Hindlimb muscle (tissue), 1 donor: ENCODE data around the gene FBN1. TPM values are rescaled to one million over a fixed set of nuclear protein-coding genes. Genes with fewer than 3 reads are reported as not detected.

Experiments used
- DNase-seq: peaks from one replicate; pipeline ENCODE4 v3.0.0-alpha.2; 2013
- polyA plus RNA-seq: library from polyadenylated mRNA; unstranded; fragments of 120-200 nt; gene quantifications from one replicate; pipeline ENCODE4 v1.2.1, GENCODE V29; 2013; ENCODE audit not compliant: insufficient read length

The FBN1 gene
- polyA plus RNA-seq, 1 donor: 180 TPM

GRCh38 chr15:48466079-48466478 lies 179.4 kb downstream of the FBN1 start:
- DNase-seq: no peak

- DNase-seq: no peak
These were observed 180.1 kb downstream of the FBN1 start for GRCh38 chr15:48465410-48465809.

GRCh38 chr15:48463366-48463880 lies 182.1 kb downstream of the FBN1 start:
- no peak for DNase-seq

GRCh38 chr15:48462688-48463087 lies 182.8 kb downstream of the FBN1 start:
- DNase-seq: no peak

- DNase-seq: no peak
These were observed 185.7 kb downstream of the FBN1 start for GRCh38 chr15:48459571-48460442.

- no peak for DNase-seq
These were observed 186.6 kb downstream of the FBN1 start for GRCh38 chr15:48458876-48459275.

GRCh38 chr15:48456134-48456533 lies 189.4 kb downstream of the FBN1 start:
- DNase-seq: no peak

GRCh38 chr15:48451736-48452135 lies 193.8 kb downstream of the FBN1 start:
- no peak for DNase-seq

GRCh38 chr15:48451241-48451640 lies 194.3 kb downstream of the FBN1 start:
- no peak for DNase-seq

- DNase-seq: no peak
These were observed 195.8 kb downstream of the FBN1 start for GRCh38 chr15:48449734-48450133.

- no peak for DNase-seq
These were observed 197.9 kb downstream of the FBN1 start for GRCh38 chr15:48447657-48448056.

GRCh38 chr15:48447058-48447457 lies 198.5 kb downstream of the FBN1 start:
- DNase-seq: no peak

- no peak for DNase-seq
These were observed 203.5 kb downstream of the FBN1 start for GRCh38 chr15:48442011-48442410.

GRCh38 chr15:48440084-48440483 lies 205.4 kb downstream of the FBN1 start:
- DNase-seq: peak; percentile 21

- DNase-seq: no peak
These were observed 208.3 kb downstream of the FBN1 start for GRCh38 chr15:48437178-48437577.

- DNase-seq: no peak
These were observed 210.2 kb downstream of the FBN1 start for GRCh38 chr15:48435321-48435720.

- no peak for DNase-seq
These were observed 212.2 kb downstream of the FBN1 start for GRCh38 chr15:48433226-48433886.

GRCh38 chr15:48432688-48433087 lies 212.8 kb downstream of the FBN1 start:
- no peak for DNase-seq

- DNase-seq: no peak
These were observed 217.5 kb downstream of the FBN1 start for GRCh38 chr15:48427960-48428547.

GRCh38 chr15:48427479-48427878 lies 218.0 kb downstream of the FBN1 start:
- DNase-seq: no peak

- no peak for DNase-seq
These were observed 218.6 kb downstream of the FBN1 start for GRCh38 chr15:48426941-48427340.

- no peak for DNase-seq
These were observed 219.5 kb downstream of the FBN1 start for GRCh38 chr15:48426044-48426443.

GRCh38 chr15:48425051-48425450 lies 220.5 kb downstream of the FBN1 start:
- no peak for DNase-seq
